ENCODE data around the gene PARVA. TPM values are rescaled to one million over a fixed set of nuclear protein-coding genes. Genes with fewer than 3 reads are reported as not detected.
A peak's percentile ranks its signal among the peaks of the same experiment; 100 is the strongest.

Gene PARVA
- total RNA-seq, 1 experiment from 2014 or later = 36.7 TPM

DNA sequence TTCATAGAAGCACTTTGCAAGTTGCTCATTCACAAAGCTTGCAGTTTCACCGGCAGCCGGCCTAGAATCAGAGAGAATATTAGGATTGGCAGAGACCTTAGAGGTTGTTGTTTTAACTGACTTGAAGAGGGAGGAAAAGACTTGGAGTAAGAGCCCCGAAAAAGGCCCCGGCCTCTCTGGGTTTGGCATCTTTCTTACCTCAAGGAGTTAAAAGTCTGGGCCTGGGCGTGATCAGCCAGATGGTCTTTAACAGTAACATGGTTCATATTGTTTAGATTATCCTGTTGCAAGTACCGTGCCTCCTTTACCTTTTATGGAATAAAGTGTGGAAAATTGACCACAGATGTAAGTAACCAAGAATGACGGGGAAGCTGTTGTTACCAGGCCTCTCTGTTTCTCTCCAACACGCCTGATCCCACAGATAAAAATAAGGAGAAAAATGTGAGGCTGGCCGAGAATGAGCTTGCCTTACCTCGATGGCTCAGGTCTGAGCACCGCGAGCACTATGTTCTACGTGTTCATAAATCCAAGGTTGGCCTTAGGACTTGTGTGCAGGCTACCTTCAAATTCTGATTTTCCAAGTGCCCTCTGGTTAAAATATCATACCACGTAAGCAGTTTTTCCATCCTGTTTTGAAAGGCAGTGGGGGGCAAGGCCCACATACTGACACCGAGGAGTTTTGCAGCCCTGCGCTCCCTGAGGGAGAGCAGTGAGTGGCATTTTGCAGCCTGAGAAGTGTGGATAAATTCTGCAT is 56.4 kb downstream of the PARVA start:
- ChIA-PET POLR2A (no interaction called here), CTCF (interaction anchor here (0.7 kb wide), 2 partner anchors 24 to 427 kb away, joined by 3 to 4 read pairs; no protein-coding TSS in a partner anchor)
- no peak for DNase-seq (ENCODE audit: unreplicated experiment)
- no peak for TF ChIP-seq CTCF (IDR thresholded peaks at IDR 0.05; ENCODE audit: unreplicated experiment)
- Mint-ChIP-seq H3K27ac (ENCODE audit: low read depth, unreplicated experiment) (peak overlapping the region; percentile 14), H3K9me3 (ENCODE audit: unreplicated experiment) (no peaks in the 10 kb centered on the region), H3K36me3 (ENCODE audit: insufficient read depth, unreplicated experiment) (peaks cover 10% of the 10 kb centered on the region), H3K27me3 (ENCODE audit: insufficient read depth, unreplicated experiment) (no peaks in the 10 kb centered on the region), H3K4me1 (ENCODE audit: insufficient read depth, unreplicated experiment) (peaks cover 23% of the 10 kb centered on the region), H3K4me3 (ENCODE audit: unreplicated experiment) (no peak overlapping the region)
- intact Hi-C loops (cut with micrococcal nuclease) = no loop called here
- no TSS peak for BruUV-seq (replicated peaks)

DNA sequence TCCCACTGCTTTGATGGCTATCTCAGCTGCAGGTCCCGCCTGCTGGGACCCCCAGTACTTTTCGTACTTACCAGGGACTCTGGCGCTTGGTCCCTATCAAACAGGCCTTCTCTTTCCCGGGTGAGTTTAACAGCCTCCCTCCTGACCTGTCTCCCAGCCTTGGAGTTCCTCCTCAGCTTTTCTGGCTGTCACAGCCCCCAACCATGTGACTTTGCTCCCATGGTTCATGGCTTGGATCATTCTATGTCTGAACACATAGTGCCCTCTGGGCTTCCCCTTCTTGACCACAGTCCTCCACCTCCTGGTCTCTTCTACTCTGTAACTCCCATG is 56.9 kb downstream of the PARVA start:
- ChIA-PET CTCF (interaction anchor here (0.7 kb wide), 1 partner anchor 25 kb away, joined by 4 read pairs; no protein-coding TSS in a partner anchor), POLR2A (no interaction called here)
- no peak for DNase-seq (ENCODE audit: unreplicated experiment)
- Mint-ChIP-seq H3K4me3 (ENCODE audit: unreplicated experiment) (no peak overlapping the region), H3K27me3 (ENCODE audit: insufficient read depth, unreplicated experiment) (no peaks in the 10 kb centered on the region), H3K4me1 (ENCODE audit: insufficient read depth, unreplicated experiment) (peaks cover 23% of the 10 kb centered on the region), H3K27ac (ENCODE audit: low read depth, unreplicated experiment) (no peak overlapping the region), H3K36me3 (ENCODE audit: insufficient read depth, unreplicated experiment) (peaks cover 5% of the 10 kb centered on the region), H3K9me3 (ENCODE audit: unreplicated experiment) (no peaks in the 10 kb centered on the region)
- TF ChIP-seq CTCF (IDR thresholded peaks at IDR 0.05; ENCODE audit: unreplicated experiment) = no peak
- intact Hi-C loops (cut with micrococcal nuclease) = no loop called here
- BruUV-seq (replicated peaks) = no TSS peak

GRCh38 chr11:12435264-12435663 is 57.9 kb downstream of the PARVA start:
- CTCF ChIA-PET = no interaction called here
- peaks cover 18% of the 10 kb centered on the region for H3K4me1 Mint-ChIP-seq (ENCODE audit: insufficient read depth, unreplicated experiment)
- no peak overlapping the region for H3K27ac Mint-ChIP-seq (ENCODE audit: low read depth, unreplicated experiment)
- H3K4me3 Mint-ChIP-seq (ENCODE audit: unreplicated experiment) = no peak overlapping the region
- POLR2A ChIA-PET = interaction anchor here (0.7 kb wide), 1 partner anchor 149 kb away, joined by 3 read pairs; no protein-coding TSS in a partner anchor
- DNase-seq (ENCODE audit: unreplicated experiment) = no peak
- intact Hi-C loops (cut with micrococcal nuclease) = no loop called here
- peaks cover 4% of the 10 kb centered on the region for H3K36me3 Mint-ChIP-seq (ENCODE audit: insufficient read depth, unreplicated experiment)
- no peaks in the 10 kb centered on the region for H3K27me3 Mint-ChIP-seq (ENCODE audit: insufficient read depth, unreplicated experiment)
- H3K9me3 Mint-ChIP-seq (ENCODE audit: unreplicated experiment) = no peaks in the 10 kb centered on the region
- TF ChIP-seq CTCF (IDR thresholded peaks at IDR 0.05; ENCODE audit: unreplicated experiment) = no peak
- no TSS peak for BruUV-seq (replicated peaks)

GRCh38 chr11:12436266-12436665 is 58.9 kb downstream of the PARVA start:
- ChIA-PET POLR2A (no interaction called here), CTCF (interaction anchor here (0.7 kb wide), 2 partner anchors 17 to 722 kb away, joined by 3 read pairs; no protein-coding TSS in a partner anchor)
- Mint-ChIP-seq H3K27me3 (ENCODE audit: insufficient read depth, unreplicated experiment) (no peaks in the 10 kb centered on the region), H3K9me3 (ENCODE audit: unreplicated experiment) (no peaks in the 10 kb centered on the region), H3K4me1 (ENCODE audit: insufficient read depth, unreplicated experiment) (peaks cover 8% of the 10 kb centered on the region), H3K4me3 (ENCODE audit: unreplicated experiment) (no peak overlapping the region), H3K36me3 (ENCODE audit: insufficient read depth, unreplicated experiment) (peaks cover 4% of the 10 kb centered on the region), H3K27ac (ENCODE audit: low read depth, unreplicated experiment) (no peak overlapping the region)
- DNase-seq (ENCODE audit: unreplicated experiment) = no peak
- BruUV-seq (replicated peaks) = no TSS peak
- TF ChIP-seq CTCF (IDR thresholded peaks at IDR 0.05; ENCODE audit: unreplicated experiment) = no peak
- intact Hi-C loops (cut with micrococcal nuclease) = no loop called here

Data from MCF 10A (cell line).